NCI-H1105 (cell line): Measurements from ENCODE around the gene KIAA2012.
A peak's percentile ranks its signal among the peaks of the same experiment; 100 is the strongest.
"Not testable (repeated sequence)": the region's sequence is repeated elsewhere in the genome, so short reads cannot be mapped to it uniquely, and the experiment has no call there.

Experiments used
- DNase-seq: peaks from one replicate; lab custom pipeline; 2025; lab: John Stamatoyannopoulos, UW

Gene KIAA2012

GRCh38 chr2:202196727-202197126, 123.7 kb downstream of the KIAA2012 start:
- no peak for DNase-seq

GRCh38 chr2:202201220-202202160, 128.4 kb downstream of the KIAA2012 start:
- DNase-seq, result no peak

- no peak for DNase-seq
These were observed 130.3 kb downstream of the KIAA2012 start for GRCh38 chr2:202203348-202203747.

GRCh38 chr2:202204855-202205254, 131.8 kb downstream of the KIAA2012 start:
- no peak for DNase-seq

- DNase-seq, result no peak
These were observed 135.5 kb downstream of the KIAA2012 start for GRCh38 chr2:202208526-202208925.

- DNase-seq, result no peak
These were observed 142.1 kb downstream of the KIAA2012 start for GRCh38 chr2:202215179-202215578.

GRCh38 chr2:202221873-202222272, 148.8 kb downstream of the KIAA2012 start:
- no peak for DNase-seq

- peak; percentile 1 for DNase-seq
These were observed 164.8 kb downstream of the KIAA2012 start for GRCh38 chr2:202237787-202238233.

- DNase-seq, result peak; percentile 78
These were observed 165.5 kb downstream of the KIAA2012 start, which contains the start of gene SUMO1 for GRCh38 chr2:202238234-202239197. Gene SUMO1, minus strand, starts transcription at chr2:202238597. Its CDS starts 146 bp downstream, at chr2:202238451.

- DNase-seq, result not testable (repeated sequence)
These were observed 174.7 kb downstream of the KIAA2012 start for GRCh38 chr2:202247710-202248109.

GRCh38 chr2:202249521-202250253, 176.6 kb downstream of the KIAA2012 start:
- no peak for DNase-seq

GRCh38 chr2:202251494-202251893, 178.4 kb downstream of the KIAA2012 start:
- DNase-seq, result no peak
